H1 (cell line): ENCODE data around the gene AP2A1. TPM values are rescaled to one million over a fixed set of nuclear protein-coding genes. Genes with fewer than 3 reads are reported as not detected.

ENCODE experiments used
- CTCF ChIA-PET: fragments of 300-600 bp; sonication (Branson Sonifier 250); formaldehyde crosslinking; loops from one replicate; lab custom pipeline; 2021; ENCODE audit not compliant: partially characterized antibody; lab: Charles Lee
- POLR2A ChIA-PET: fragments of 300-600 bp; sonication (Branson Sonifier 250); formaldehyde crosslinking; loops from one replicate; lab custom pipeline; 2021; ENCODE audit warnings: inconsistent platforms; ENCODE audit not compliant: partially characterized antibody; lab: Charles Lee
- DNase-seq, 2 experiments: peaks; one replicate each; pipeline versions ENCODE4 v3.0.0 to v3.0.0-alpha.2; 2010 to 2022; ENCODE audit warnings: low spot score in 2 of 2, low read depth in 1 of 2, mixed read lengths in 1 of 2
- FAIRE-seq: peaks from 2 replicates; lab custom pipeline; 2011; peaks lifted over from hg19 to GRCh38; lab: Jason Lieb, UNC
- H2AFZ ChIP-seq: 2 replicates; pipeline ENCODE4 v1.8.1; 2012; ENCODE audit warnings: low read length, inconsistent platforms
- H2AK5ac ChIP-seq: 2 replicates; pipeline ENCODE4 v1.6.1; 2013; ENCODE audit warnings: low read depth, low read length
- H2BK120ac ChIP-seq: replicated peaks from 2 replicates; pipeline ENCODE3; 2013; ENCODE audit warnings: low read depth, low read length, inconsistent platforms
- H2BK12ac ChIP-seq: 2 replicates; pipeline ENCODE4 v1.6.1; 2013; ENCODE audit warnings: low read depth, low read length
- H2BK15ac ChIP-seq: 2 replicates; pipeline ENCODE4 v1.6.1; 2013; ENCODE audit warnings: low read length
- H2BK20ac ChIP-seq: 2 replicates; pipeline ENCODE4 v1.6.1; 2013; ENCODE audit warnings: low read length
- H2BK5ac ChIP-seq: 2 replicates; pipeline ENCODE4 v1.6.1; 2013; ENCODE audit warnings: low read depth, low read length
- H3K14ac ChIP-seq: 2 replicates; pipeline ENCODE4 v1.6.1; 2013; ENCODE audit warnings: inconsistent platforms; ENCODE audit not compliant: insufficient read length
- H3K18ac ChIP-seq: 2 replicates; pipeline ENCODE4 v1.6.1; 2013; ENCODE audit warnings: low read length; ENCODE audit errors: extremely low read depth
- H3K23ac ChIP-seq: 2 replicates; pipeline ENCODE4 v1.6.1; 2013; ENCODE audit warnings: inconsistent platforms; ENCODE audit not compliant: insufficient read length
- H3K23me2 ChIP-seq: 2 replicates; pipeline ENCODE4 v1.6.1; 2013; ENCODE audit warnings: low read depth, low read length
- H3K27ac ChIP-seq: 2 replicates; pipeline ENCODE4 v1.6.1; 2011; ENCODE audit warnings: low read depth, low read length, inconsistent platforms
- H3K27me3 ChIP-seq, 4 experiments: replicated peaks in 1 of 4; 1 replicate in 1 of 4; 2 replicates in 3 of 4; pipeline versions ENCODE4 v1.6.1 to v1.8.1; 2011 to 2013; ENCODE audit warnings: low read length in 3 of 4, mild to moderate bottlenecking in 3 of 4, inconsistent platforms in 2 of 4, mixed read lengths in 2 of 4, moderate library complexity in 1 of 4; ENCODE audit not compliant: control insufficient read depth in 3 of 4, insufficient read depth in 3 of 4; ENCODE audit errors: extremely low read depth in 1 of 4
- H3K36me3 ChIP-seq, 4 experiments: 2 replicates each; pipeline versions ENCODE4 v1.6.1 to v1.8.1; 2011 to 2013; ENCODE audit warnings: mild to moderate bottlenecking in 4 of 4, low read length in 3 of 4, moderate library complexity in 2 of 4, control low read depth in 1 of 4, inconsistent platforms in 1 of 4; ENCODE audit not compliant: insufficient read depth in 4 of 4, control insufficient read depth in 2 of 4
- H3K4ac ChIP-seq: replicated peaks from 2 replicates; pipeline ENCODE3; 2013; ENCODE audit warnings: low read length, low read depth, mixed read lengths, inconsistent platforms; ENCODE audit not compliant: insufficient read length
- H3K4me1 ChIP-seq, 4 experiments: replicated peaks in 1 of 4; 1 replicate in 1 of 4; 2 replicates in 3 of 4; pipeline versions ENCODE4 v1.6.1 to v1.8.1; 2011 to 2013; ENCODE audit warnings: low read length in 3 of 4, inconsistent platforms in 2 of 4, mixed read lengths in 1 of 4; ENCODE audit not compliant: insufficient read depth in 4 of 4, control insufficient read depth in 3 of 4
- H3K4me2 ChIP-seq, 2 experiments: 2 replicates each; pipeline versions ENCODE4 v1.6.1 to v1.8.1; 2011 to 2013; ENCODE audit warnings: low read depth in 2 of 2, low read length in 2 of 2, control low read depth in 1 of 2, inconsistent platforms in 1 of 2, mild to moderate bottlenecking in 1 of 2; ENCODE audit not compliant: insufficient read depth in 1 of 2
- H3K4me3 ChIP-seq, 4 experiments: fragments of 200-600, 300-600 bp in 1 of 4; sonication (generic), shearing (Covaris generic), sonication (Bioruptor Twin) in 1 of 4; 2 replicates each; pipeline versions ENCODE4 v1.5.1 to v1.8.1; 2011 to 2016; ENCODE audit warnings: low read length in 4 of 4, low read depth in 3 of 4, control low read depth in 2 of 4, inconsistent platforms in 2 of 4, mild to moderate bottlenecking in 2 of 4, mixed read lengths in 1 of 4, moderate library complexity in 1 of 4; ENCODE audit not compliant: insufficient read depth in 2 of 4; ENCODE audit errors: extremely low read depth in 1 of 4
- H3K56ac ChIP-seq: replicated peaks from 2 replicates; pipeline ENCODE3; 2013; ENCODE audit warnings: low read depth, mild to moderate bottlenecking, mixed read lengths, low read length, inconsistent platforms; ENCODE audit not compliant: insufficient read length
- H3K79me1 ChIP-seq: 2 replicates; pipeline ENCODE4 v1.6.1; 2013; ENCODE audit warnings: low read depth, low read length, control low read depth
- H3K79me2 ChIP-seq, 2 experiments: 2 replicates each; pipeline versions ENCODE4 v1.6.1 to v1.8.1; 2012 to 2013; ENCODE audit warnings: low read length in 2 of 2, mild to moderate bottlenecking in 2 of 2, inconsistent platforms in 1 of 2; ENCODE audit not compliant: insufficient read depth in 2 of 2, control insufficient read depth in 1 of 2
- H3K9ac ChIP-seq, 4 experiments: replicated peaks in 1 of 4; 1 replicate in 1 of 4; 2 replicates in 3 of 4; pipeline versions ENCODE4 v1.6.1 to v1.8.1; 2011 to 2013; ENCODE audit warnings: low read depth in 3 of 4, low read length in 3 of 4, control low read depth in 2 of 4, mild to moderate bottlenecking in 2 of 4, moderate library complexity in 2 of 4, inconsistent platforms in 1 of 4; ENCODE audit errors: extremely low read depth in 1 of 4
- H3K9me3 ChIP-seq, 2 experiments: 2 replicates each; pipeline versions ENCODE4 v1.6.1 to v1.8.1; 2012 to 2013; ENCODE audit warnings: mild to moderate bottlenecking in 2 of 2, moderate library complexity in 2 of 2, control low read depth in 1 of 2, inconsistent platforms in 1 of 2, low read depth in 1 of 2, low read length in 1 of 2, mixed read lengths in 1 of 2; ENCODE audit not compliant: insufficient read depth in 2 of 2
- H4K20me1 ChIP-seq, 2 experiments: replicated peaks in 1 of 2; 2 replicates each; pipeline versions ENCODE3 to v1.8.1; 2011 to 2013; ENCODE audit warnings: inconsistent platforms in 2 of 2, low read length in 2 of 2, mild to moderate bottlenecking in 1 of 2; ENCODE audit not compliant: insufficient read depth in 2 of 2, control insufficient read depth in 1 of 2
- H4K5ac ChIP-seq: 2 replicates; pipeline ENCODE4 v1.6.1; 2013; ENCODE audit warnings: low read length, low read depth, mixed read lengths, inconsistent platforms; ENCODE audit not compliant: insufficient read length
- H4K8ac ChIP-seq: 2 replicates; pipeline ENCODE4 v1.8.0; 2013; ENCODE audit warnings: mild to moderate bottlenecking, moderate library complexity, low read length, inconsistent platforms; ENCODE audit not compliant: insufficient read depth; ENCODE audit errors: extremely low read depth
- H4K91ac ChIP-seq: replicated peaks from 2 replicates; pipeline ENCODE3; 2013; ENCODE audit warnings: low read length, mixed read lengths, inconsistent platforms; ENCODE audit not compliant: insufficient read length
- CHD2 ChIP-seq: IDR thresholded peaks from 2 replicates; pipeline ENCODE4 v1.6.1; 2012; ENCODE audit warnings: low read length, improper control_type of control experiment
- JUND ChIP-seq: IDR thresholded peaks from 2 replicates; pipeline ENCODE4 v1.6.1; 2011; ENCODE audit warnings: mild to moderate bottlenecking, improper control_type of control experiment, low read length
- WGBS, 2 experiments: shearing (Covaris generic) in 1 of 2; methylation state at CpG; one replicate each; pipeline versions ENCODE4 v1.1.6 to v1.1.7; 2013 to 2015; ENCODE audit warnings: low lambda C conversion rate in 2 of 2, mixed read lengths in 2 of 2, inconsistent platforms in 1 of 2, low coverage in 1 of 2, missing lambda C conversion rate in 1 of 2; ENCODE audit not compliant: insufficient replicate concordance in 2 of 2, insufficient coverage in 1 of 2, insufficient read length in 1 of 2; ENCODE audit errors: extremely low coverage in 1 of 2, missing lambda C conversion rate in 1 of 2; 5-methylcytosine and 5-hydroxymethylcytosine counted together
- polyA plus RNA-seq, 7 experiments: library from polyadenylated mRNA; depleted of rRNA in 3 of 7; stranded (reverse) in 5 of 7; unstranded in 2 of 7; fragments of >200 nt in 5 of 7; fragments of 200-250 nt in 2 of 7; gene quantifications; 1 replicate in 5 of 7; 2 replicates in 1 of 7; 4 replicates in 1 of 7; pipeline versions ENCODE4 v1.2.1 to v1.2.3, GENCODE V29; 2011 to 2013; ENCODE audit warnings: missing spikeins in 2 of 7, mixed read lengths in 2 of 7
- total RNA-seq: library from RNA; stranded (reverse); fragmentation: NEBNext Ultra II Directional; extraction: Animal tissue kit (Norgen Biotek cat#: 25700); gene quantifications from 2 replicates; pipeline ENCODE4 v1.2.1, GENCODE V29; 2021

The AP2A1 gene
- total and polyA plus RNA-seq, 2 of the 8 experiments (the other 6 are each of a cell fraction or from before 2014, with no cell fraction given), result 105 to 106 TPM

GRCh38 chr19:49763230-49763629, 3.6 kb upstream of the AP2A1 start, which contains the start of gene TSKS:
TSS of gene TSKS (minus strand) at chr19:49763306. CDS start at chr19:49763247, 59 bp downstream.
- Histone ChIP-seq H3K27ac (no peak within 1 kb of the TSS), H3K27me3 (no peaks in the 10 kb centered on the region), H2BK20ac (peak within 1 kb of the TSS; percentile 66; the same call in 1 of the 2 replicates), H3K4me3 (no peak within 1 kb of the TSS)
- POLR2A ChIA-PET, result interaction anchor here (0.7 to 1.2 kb wide), 7 partner anchors 8 to 173 kb away, joined by 3 to 4 read pairs (median 3); partner anchors contain the start of gene ADM5
- TF ChIP-seq JUND (0 out of 2 replicates have a peak, but pooled peaks have one; percentile 12), CHD2 (no peak)
- TF ChIP-seq, all 59 proteins: peak for 1
- Histone ChIP-seq H4K20me1 (no peaks in the 10 kb centered on the region), H3K4me2 (no peak within 1 kb of the TSS), H3K14ac (no peak within 1 kb of the TSS), H4K91ac (peak within 1 kb of the TSS; percentile 39), H3K18ac (no peak within 1 kb of the TSS; the same call in 1 of the 2 replicates), H3K79me1 (peaks cover 9% of the 10 kb centered on the region), H2AFZ (no peak within 1 kb of the TSS; the same call in 1 of the 2 replicates), H3K4ac (no peak within 1 kb of the TSS), H2BK120ac (no peak within 1 kb of the TSS), H2BK5ac (no peak within 1 kb of the TSS), H4K5ac (no peak within 1 kb of the TSS), H3K9ac (no peak within 1 kb of the TSS), H3K36me3 (no peaks in the 10 kb centered on the region), H4K8ac (peak within 1 kb of the TSS; percentile 3; the same call in 1 of the 2 replicates), H3K4me1 (peaks cover 0 to 11% (median 5%) of the 10 kb centered on the region in 4 experiments; a peak in 6 of 7 replicates), H3K79me2 (peaks cover 0 to 11% of the 10 kb centered on the region in 2 experiments; a peak in 2 of 4 replicates), H3K56ac (no peak within 1 kb of the TSS), H2BK12ac (peak within 1 kb of the TSS; percentile 68; the same call in 1 of the 2 replicates), H2AK5ac (no peak within 1 kb of the TSS), H3K23me2 (peaks cover 13% of the 10 kb centered on the region), H3K9me3 (no peaks in the 10 kb centered on the region), H3K23ac (no peak within 1 kb of the TSS), H2BK15ac (no peak within 1 kb of the TSS)
- WGBS, 2 experiments, result 88% methylated on average over 6 of the region's 6 CpGs; no CpG with 5 or more reads in 1 of the 2 experiments
- DNase-seq (no peak), FAIRE-seq (no peak)
- CTCF ChIA-PET, result interaction anchor here (0.9 to 2.2 kb wide), 3 partner anchors 17 to 46 kb away, joined by 4 to 8 read pairs (median 8); no protein-coding TSS in a partner anchor
